Measurements from ENCODE around the gene SINHCAF. TPM values are rescaled to one million over a fixed set of nuclear protein-coding genes. Genes with fewer than 3 reads are reported as not detected.
"Not testable (repeated sequence)": the region's sequence is repeated elsewhere in the genome, so short reads cannot be mapped to it uniquely, and the experiment has no call there.

The SINHCAF gene
- polyA plus RNA-seq, 1 donor, result 34.3 TPM

DNA sequence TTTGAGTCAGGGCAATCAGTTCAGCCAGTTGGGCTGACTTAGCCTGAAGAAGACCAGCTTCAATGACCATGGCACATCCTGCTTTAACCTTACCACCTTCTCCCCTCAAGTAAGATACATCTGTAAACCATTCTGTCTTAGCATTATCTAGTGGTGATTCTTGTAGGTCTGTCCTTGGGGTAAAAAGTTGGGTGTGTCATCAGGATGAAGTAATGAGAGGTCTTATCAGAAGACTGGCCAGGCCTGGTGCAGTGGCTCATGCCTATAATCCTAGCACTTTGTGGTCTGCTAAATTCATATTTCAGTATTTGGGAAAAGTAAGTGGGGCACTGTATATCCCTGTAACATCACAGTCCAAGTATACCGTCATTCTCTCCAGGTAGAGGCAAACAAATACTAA lies 19.1 kb downstream of the SINHCAF start:
- DNase-seq, result no peak

DNA sequence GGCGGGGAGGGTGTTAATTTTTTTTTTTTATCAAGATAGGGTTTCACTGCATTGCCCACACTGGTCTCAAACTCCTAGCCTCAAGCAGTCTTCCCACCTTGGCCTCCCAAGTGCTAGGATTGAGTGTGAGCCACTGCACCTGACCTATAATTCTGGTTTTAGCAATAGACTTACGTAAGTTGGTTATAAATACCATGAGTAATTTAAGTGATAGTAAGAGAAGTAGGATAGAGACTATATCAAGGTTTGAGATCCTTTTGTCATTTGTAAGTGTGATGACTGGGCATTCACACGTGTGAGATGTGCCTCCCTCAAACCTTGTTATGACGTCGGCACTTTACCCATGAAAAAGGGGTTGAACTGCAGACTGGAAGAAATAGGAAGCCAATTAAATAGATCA lies 22.5 kb downstream of the SINHCAF start:
- no peak for DNase-seq

DNA sequence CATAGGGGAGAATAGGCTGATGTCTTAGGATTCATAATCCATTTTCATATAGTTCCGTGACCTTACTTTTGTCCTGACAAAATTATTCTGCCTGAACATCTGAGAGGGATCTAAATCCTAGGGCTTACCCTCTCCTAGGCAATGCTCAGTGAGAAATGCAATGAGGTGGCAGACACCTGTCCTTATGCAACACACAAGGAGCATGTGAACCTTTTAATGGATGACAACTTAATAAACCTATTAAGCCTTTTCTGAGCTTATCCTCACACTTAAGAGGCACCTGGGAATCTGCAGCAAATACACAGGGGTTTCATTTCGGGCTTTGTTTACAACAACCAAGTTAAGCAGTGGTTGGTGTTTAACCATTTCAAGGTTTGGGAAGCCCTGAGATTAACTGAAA lies 24.6 kb downstream of the SINHCAF start:
- no peak for DNase-seq

DNA sequence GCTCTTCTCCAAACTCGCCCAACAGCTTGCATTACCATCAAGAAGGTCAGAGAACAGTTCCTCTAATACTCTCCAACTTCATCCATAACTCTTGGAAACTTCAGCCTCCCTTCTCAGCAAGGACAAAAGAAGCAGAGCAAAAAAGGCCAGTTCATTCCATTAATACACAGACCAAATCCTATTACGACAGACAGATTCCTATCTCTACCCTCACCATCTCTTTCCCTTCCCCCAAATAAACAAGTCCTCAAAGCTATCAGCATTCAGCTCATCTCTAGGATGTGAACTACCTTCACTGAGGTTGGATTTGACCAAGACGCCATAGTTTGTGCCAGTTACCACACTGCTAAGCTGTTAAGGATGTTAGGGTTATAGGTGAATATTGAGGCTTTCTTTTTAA lies 25.2 kb downstream of the SINHCAF start:
- DNase-seq, result no peak

DNA sequence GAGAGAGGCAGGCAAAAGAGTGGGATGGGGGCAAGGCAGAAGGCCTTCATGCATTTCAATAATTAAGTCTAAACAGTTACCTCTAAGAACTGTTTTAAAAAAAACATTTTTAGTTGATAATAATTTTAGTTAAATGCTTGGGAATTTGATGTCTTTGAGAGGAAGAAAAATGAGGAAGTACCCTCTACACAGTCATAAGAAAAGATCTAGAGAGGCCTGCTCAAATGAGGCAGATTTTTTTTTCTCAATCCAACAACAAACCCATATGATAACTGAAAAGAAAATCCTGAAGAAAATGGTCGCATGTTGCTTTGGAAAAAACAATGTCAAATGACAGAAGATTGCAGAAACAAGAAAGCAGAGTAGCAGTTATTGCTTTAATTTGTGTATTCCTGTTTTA lies 25.6 kb downstream of the SINHCAF start:
- no peak for DNase-seq

DNA sequence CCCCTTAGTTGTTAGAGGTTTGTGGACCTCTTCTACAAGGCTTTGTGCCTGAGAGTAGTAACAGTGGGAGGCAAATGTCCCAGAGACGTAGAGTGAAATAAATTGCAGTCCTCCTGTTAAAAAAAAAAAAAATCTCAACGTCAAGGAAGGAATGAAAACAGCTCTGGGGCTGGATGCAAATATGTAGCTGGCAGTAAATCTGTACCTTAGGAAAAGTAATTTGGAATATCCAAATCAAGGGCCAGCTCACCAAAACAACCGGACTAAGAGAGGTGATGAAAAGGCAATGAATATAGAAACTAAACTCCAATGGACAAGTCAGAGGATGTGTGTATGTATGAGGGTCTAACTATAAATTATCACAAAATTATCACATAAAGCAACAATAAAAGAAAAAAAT lies 27.0 kb downstream of the SINHCAF start:
- no peak for DNase-seq

DNA sequence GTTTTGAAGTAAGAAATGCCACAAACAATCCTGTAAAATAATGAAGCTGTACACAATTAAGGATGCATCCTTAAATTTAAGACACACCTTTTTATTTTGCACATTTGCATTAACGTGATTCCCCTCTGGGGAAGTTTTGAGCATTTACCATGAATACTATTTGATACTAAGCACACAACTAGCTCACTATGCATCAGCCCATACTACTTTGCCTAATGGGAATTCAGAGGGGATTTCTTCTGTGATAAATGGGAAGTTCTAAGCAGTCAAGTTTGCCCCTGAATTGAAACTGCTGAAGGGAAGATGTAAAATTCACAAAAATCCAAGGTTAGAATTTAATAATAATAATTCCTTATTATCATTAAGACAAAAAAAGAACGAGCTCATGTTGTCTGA lies 27.4 kb downstream of the SINHCAF start:
- no peak for DNase-seq

DNA sequence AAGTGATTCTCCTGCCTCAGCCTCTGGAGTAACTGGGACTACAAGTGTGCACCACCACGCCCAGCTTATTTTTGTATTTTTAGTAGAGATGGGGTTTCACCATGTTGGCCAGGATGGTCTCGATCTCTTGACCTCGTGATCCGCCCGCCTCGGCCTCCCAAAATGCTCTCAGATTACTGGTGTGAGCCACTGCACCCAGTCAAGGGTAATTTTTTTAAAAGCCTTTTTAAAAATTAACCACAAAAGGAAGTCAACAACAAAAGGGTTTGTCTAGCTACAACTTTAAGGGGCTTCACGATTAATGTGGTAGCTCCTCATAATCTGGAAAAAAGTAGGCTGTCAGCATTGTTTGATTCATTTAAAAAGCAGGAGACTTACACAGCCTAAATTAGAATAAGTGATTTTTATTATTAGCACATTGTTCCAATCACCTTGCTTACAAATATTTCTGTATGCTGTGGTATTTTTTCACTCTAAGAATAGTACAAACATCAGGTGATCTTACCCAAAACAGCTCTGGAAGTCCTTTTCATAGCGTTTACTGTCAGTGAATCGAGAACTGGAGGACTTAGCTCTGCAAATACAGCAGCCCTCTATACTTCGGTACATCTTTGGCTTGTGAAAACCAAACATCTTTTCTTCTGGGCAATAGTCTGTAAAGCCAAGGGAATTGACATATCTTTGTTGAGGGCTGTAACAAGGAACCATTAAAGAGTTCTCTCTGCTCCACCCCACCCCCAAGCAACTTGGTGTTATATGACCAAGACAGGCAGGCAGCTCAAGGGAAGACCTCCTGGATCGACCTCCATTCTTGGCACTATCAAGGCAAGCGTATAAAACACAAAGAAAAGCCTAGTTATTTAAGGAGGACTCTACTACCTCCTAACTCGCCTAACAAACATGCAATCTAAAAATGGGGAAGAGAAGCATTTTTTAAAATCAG lies 28.1 kb downstream of the SINHCAF start:
- no peak for DNase-seq

DNA sequence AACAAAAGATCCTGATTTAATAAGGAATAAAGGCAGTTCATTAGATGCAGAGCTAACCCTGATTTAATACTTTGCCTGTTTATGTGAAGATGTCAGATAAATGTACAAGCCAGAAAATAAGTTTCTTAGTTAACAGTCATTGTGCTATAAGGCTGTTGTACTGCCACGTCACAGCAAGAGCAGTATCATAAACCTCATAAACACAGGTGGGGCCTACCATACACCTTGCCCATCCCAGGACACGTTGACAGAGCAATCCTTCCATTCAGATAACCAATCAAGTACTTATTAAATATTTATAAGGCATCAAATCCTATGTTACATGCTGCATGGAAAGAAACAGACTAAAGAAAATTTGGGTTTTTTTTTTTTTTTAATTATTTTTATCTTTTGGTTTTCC lies 36.5 kb downstream of the SINHCAF start:
- DNase-seq, result no peak

DNA sequence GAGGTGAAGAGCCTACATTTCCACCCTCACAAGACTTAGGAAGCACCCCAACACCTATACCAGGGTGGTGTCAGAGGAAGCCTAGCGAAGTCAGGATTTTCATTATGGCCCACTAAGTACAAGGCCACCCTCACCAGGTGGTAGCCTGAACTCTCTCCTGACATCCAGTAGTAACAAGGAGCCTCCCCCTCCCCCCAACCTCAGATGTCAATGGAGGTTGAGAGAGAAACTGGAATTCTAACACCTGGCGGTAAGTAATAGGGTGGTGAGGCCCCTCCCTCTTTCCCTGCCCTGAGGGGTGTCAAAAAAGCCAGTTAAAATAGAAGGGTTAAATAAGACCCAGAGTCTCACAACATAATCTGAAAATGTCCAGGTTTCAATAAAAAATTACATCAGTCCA lies 37.6 kb downstream of the SINHCAF start:
- no peak for DNase-seq

DNA sequence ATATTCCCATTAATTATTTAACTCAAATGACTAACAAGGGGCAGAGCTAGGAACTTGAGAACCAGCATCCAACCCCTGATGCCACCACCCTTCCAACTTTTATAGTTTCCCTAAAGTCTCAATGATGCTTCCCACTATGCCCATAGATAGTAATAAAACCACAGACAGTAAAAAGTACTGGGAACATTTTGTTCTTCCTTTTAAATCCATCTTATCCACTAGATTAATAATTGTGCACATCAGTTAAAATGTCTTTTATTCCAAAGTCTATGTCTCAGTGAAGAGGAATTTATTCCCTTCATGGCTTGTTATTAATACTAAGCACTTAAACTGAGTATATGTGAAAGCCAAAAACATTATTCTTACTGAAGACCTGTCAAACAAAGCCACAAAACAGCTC lies 45.8 kb downstream of the SINHCAF start:
- DNase-seq, result no peak

DNA sequence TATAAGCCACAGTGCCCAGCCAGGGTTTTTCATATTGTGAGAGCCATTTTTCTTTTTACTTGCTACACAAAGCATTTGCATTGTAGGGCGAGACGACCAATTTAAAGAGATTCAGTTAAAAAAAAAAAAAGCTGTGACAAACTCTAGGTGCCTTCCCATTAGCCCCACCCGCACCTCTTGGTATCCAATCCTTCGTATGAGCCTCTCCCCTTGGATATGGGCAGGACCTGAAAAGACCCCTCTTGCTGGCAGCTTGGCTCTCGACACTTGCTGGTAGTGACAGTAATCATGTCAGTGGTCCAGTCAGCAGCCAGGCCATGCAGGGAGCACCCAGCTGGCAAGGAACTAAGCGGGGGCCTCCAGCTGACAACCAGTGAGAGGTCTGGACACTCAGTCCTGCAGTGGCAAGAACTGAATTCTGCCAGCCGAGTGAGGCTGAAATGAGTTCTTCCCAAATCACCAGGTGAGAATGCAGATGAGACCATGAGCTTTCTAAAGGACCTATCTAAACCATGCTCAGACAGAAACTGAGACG lies 46.5 kb downstream of the SINHCAF start:
- DNase-seq, result no peak

DNA sequence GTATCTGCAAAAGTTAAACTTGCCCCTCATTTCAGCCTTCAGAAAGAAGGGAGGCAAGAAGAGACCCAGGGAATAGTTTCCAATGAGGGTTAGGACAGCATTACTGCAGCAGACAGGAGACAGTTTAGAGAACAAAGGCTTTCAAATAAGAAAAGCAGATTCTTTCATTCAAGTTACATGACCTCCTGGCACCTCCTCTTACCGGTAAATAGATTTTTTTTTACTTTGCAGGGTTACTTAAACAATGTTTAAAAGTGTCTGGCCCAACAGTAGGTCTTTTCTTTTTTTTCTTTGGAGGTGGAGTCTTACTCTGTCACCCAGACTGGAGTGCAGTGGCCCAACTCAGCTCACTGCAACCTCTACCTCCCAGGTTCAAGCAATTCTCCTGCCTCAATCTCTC lies 47.1 kb downstream of the SINHCAF start:
- DNase-seq, result no peak

DNA sequence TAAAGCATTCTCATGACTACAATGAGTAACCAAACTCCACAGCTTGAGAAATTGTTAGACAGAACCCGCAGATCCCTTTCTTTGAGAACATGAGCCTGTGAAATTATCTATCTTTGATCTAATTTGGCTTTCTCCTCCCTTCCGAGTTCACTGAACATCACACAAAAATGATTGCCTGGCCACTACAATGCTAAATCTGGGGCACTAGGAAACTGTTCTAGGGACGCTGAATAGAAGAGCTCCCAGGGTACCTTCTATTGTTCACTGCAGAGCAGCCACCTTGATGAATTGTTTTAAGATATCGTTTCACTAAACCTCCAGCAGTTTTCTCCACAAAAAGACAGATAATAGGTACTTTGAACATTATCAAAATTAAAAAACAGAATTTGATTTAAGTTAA lies 47.5 kb downstream of the SINHCAF start:
- no peak for DNase-seq

DNA sequence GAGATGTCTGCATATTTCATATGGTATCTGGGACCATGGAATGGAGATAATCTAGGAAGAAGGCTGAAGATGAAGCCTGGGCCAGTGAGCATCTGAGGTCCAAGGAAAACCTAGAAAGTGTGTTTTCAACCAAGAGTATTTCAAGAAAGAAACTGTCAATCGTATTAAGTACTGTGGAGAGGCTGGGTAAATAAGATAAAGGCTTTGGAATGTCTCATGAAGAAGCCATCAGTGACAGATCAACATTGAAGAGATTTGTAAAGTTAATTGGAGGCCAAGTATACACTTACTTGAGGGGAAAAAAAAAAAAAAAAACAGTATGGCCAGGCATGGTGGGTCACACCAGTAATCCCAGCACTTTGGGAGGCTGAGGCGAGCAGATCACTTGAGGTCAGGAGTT lies 48.9 kb downstream of the SINHCAF start:
- DNase-seq, result no peak

DNA sequence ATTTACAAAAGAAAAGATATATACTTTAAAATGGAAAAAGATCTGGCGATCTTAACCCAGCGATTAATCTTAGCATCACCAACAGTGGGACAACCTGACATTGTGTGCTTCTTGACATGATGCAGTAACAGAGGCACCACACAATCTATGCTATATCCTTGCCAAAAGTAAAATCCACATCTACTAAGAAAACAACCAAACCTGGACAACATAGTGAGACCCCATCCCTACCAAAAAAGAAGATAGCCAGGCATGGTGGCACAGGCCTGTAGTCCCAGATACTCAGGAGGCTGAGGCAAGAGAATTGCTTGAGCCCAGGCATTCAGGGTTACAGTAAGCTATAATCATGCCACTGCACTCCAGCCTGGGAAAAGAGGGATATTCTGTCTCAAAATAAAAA lies 50.5 kb downstream of the SINHCAF start:
- no peak for DNase-seq

DNA sequence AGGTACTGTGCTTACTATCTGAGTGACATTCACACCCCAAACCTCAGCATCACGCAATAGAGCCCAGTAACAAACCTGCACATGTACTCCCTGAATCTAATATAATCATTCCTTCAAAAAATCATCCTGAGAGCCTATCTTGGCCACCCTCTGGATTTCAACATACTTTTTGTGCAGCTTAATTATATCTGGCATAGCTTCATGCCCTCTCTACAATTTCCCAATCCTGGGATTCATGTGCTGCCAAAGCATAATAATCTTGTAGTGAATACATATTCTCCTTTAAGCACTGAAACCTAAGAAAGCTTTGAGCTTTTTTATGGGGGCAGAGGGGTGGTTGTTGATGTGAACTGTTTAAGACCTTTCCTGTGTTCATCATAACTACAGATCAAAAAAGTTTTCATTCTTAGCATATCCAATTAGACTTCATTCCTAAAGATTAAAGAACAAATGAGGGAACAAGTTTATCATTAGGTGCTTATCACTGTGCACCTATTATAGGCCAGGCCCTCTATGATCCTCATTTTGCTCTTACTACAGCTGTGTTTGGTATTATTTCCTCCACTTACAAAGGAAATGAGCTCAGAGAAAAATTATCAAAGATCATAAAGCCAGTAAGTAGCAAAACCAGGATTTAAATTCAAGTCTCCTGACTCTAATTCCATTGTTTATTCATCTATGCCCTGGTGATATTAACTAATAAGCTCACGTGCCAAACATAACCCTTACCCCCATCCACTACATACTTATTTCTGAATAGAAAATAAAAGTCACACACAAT lies 51.2 kb downstream of the SINHCAF start:
- DNase-seq, result no peak

DNA sequence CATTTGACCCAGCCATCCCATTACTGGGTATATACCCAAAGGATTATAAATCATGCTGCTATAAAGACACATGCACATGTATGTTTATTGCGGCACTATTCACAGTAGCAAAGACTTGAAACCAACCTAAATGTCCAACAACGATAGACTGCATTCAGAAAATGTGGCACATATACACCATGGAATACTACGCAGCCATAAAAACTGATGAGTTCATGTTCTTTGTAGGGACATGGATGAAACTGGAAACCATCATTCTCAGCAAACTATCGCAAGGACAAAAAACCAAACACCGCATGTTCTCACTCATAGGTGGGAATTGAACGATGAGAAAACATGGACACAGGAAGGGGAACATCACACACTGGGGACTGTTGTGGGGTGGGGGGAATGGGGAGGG lies 52.2 kb downstream of the SINHCAF start:
- DNase-seq, result not testable (repeated sequence)

DNA sequence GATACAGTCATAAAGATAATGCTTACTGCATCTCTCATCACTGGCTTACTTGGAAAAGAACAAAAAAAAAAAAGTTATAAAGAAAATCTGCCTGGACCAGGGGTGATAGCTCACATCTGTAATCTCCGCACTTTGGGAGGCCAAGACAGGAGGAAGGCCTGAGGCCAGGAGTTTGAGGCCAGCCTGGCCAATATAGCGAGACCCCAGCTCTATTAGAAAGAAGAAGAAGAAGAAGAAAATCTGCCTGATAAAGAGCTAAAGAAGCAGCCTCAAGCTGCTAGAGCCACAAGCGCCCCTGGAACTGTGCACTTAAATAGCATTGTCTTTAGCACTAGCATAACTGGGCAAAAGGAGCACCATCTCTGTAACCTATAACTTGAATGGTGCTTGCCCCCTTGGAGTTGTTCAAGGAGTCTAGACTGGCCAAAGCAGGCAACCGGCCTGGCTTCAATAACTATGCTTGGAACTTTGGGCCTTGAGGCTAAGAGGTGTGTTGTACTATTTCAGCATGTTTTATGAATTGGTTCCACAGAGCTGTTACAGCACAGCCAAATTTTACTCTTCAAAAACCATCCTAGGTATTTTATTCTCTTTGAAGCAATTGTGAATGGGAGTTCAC lies 53.2 kb downstream of the SINHCAF start:
- DNase-seq, result no peak

DNA sequence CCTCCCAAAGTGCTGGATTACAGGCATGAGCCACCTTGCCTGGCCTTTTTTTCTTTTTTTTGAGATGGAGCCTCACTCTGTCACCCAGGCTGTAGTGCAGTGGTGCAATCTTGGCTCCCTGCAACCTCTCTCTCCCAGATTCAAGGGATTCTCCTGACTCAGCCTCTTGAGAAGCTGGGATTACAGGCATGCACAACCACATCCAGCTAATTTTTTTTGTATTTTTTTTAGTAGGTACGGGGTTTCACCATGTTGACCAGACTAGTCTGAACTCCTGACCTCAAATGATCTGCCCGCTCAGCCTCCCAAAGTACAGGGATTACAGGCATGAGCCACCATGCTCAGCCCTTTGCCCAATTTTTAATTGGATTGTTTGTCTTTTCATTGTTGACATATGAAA lies 58.0 kb downstream of the SINHCAF start:
- DNase-seq, result no peak

DNA sequence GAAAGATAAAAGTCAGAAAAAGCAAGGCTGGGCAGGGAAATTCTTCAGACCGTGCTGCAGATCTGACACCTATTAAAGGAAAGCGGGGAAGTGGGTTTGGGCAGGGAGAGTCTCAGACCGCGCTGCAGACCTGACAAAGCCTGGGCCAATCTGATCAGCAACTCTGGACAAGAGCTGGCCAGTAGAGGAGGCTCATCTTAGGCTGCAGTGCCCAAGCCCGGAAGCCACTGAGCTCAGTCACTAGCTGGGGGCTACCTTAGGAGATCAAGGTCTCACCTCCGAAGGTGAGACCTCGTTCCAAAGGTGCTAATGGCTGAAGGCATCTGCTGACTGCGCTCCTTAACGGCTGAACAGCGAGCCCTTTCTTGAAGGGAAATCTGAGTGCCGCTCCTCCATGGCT lies 60.2 kb downstream of the SINHCAF start:
- no peak for DNase-seq

DNA sequence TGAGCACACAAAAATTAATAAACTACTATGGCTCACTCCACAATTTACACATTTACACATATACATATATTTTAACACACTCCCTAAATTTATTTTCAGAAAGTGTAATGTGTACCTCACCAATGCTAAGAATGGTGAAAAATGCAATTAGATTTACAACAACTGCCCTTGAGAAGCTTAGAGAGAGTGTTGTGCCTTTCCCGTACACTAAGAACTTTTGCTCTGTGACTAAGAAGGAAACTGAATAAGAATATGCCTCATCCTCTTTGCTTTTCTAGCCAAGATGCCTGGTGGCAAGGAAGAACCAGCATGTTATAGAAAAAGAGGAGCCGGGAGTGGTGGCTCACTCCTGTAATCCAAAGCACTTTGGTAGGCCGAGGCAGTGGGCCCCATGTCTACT lies 62.3 kb downstream of the SINHCAF start:
- DNase-seq, result no peak

DNA sequence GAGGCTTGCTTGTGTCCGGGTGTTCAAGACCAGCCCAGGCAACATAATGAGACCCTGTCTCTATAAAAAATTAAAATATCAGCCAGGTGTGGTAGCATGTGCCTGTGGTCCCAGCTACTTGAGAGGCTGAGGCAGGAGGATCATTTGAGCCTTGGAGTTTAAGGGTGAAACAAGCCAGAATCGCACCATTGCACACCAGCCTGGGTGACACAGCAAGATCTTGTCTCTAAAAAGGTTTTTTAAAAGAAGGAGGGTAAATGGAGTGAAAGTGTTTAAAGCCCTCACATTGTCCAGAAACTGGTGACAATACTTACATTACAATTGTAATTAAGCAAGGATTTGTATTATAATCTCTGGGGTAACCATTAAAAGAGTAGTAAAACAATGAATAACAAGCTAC lies 64.2 kb downstream of the SINHCAF start:
- no peak for DNase-seq
